ENCODE data around the gene CELF1.

- TF ChIP-seq CTCF (conservative IDR thresholded peaks at IDR 0.05) (no peak), ZFX (IDR thresholded peaks at IDR 0.05) (no peak)
These were observed 39.3 kb upstream of the CELF1 start for GRCh38 chr11:47592251-47592650.

Measured in C4-2B (cell line).